HUES64 (cell line): ENCODE data around the gene SMPDL3A. TPM values are rescaled to one million over a fixed set of nuclear protein-coding genes. Genes with fewer than 3 reads are reported as not detected.
"Not testable (repeated sequence)": the region's sequence is repeated elsewhere in the genome, so short reads cannot be mapped to it uniquely, and the experiment has no call there.

Source experiments
- H3K27ac ChIP-seq: 2 replicates; pipeline ENCODE4 v1.7.0; 2013; ENCODE audit warnings: low read depth, low read length, inconsistent platforms
- H3K27me3 ChIP-seq: 2 replicates; pipeline ENCODE4 v1.6.1; 2013; ENCODE audit warnings: mild to moderate bottlenecking, low read length; ENCODE audit not compliant: insufficient read depth
- H3K36me3 ChIP-seq: 2 replicates; pipeline ENCODE4 v1.6.1; 2013; ENCODE audit warnings: mild to moderate bottlenecking, low read length; ENCODE audit not compliant: insufficient read depth
- H3K4me1 ChIP-seq: 2 replicates; pipeline ENCODE4 v1.6.1; 2013; ENCODE audit warnings: mild to moderate bottlenecking, low read length, moderate library complexity; ENCODE audit not compliant: insufficient read depth
- H3K4me3 ChIP-seq: 2 replicates; pipeline ENCODE4 v1.5.1; 2013; ENCODE audit warnings: mild to moderate bottlenecking, low read length, moderate library complexity
- H3K9ac ChIP-seq: 2 replicates; pipeline ENCODE4 v1.6.1; 2013; ENCODE audit warnings: mild to moderate bottlenecking, low read depth, low read length
- H3K9me3 ChIP-seq: 2 replicates; pipeline ENCODE4 v1.6.1; 2013; ENCODE audit warnings: low read depth, low read length; ENCODE audit not compliant: insufficient read depth
- WGBS: fragments of 150-250, 120-280 bp; methylation state at CpG from one replicate; pipeline ENCODE4 v1.1.7; 2013; ENCODE audit warnings: missing lambda C conversion rate; 5-methylcytosine and 5-hydroxymethylcytosine counted together
- polyA plus RNA-seq, 2 experiments: library from polyadenylated mRNA; stranded (reverse); fragments of 50-300 nt; gene quantifications; one replicate each; pipeline ENCODE4 v1.2.3, GENCODE V29; 2013

SMPDL3A gene
- 2.3 TPM for polyA plus RNA-seq (2013, experiment 1 of 2)
- 3.6 TPM for polyA plus RNA-seq (2013, experiment 2 of 2)

GRCh38 chr6:122789182-122790027 lies at the start of gene SMPDL3A:
TSS of gene SMPDL3A (plus strand) at chr6:122789258. CDS start at chr6:122789347, 89 bp downstream.
- Histone ChIP-seq H3K4me3 (peak within 1 kb of the TSS; percentile 73), H3K9me3 (no peaks in the 10 kb centered on the region), H3K27ac (peak within 1 kb of the TSS; percentile 64; the same call in 1 of the 2 replicates), H3K4me1 (peaks cover 24% of the 10 kb centered on the region), H3K36me3 (no peaks in the 10 kb centered on the region), H3K27me3 (peaks cover 41% of the 10 kb centered on the region), H3K9ac (peak within 1 kb of the TSS; percentile 59)
- under 1% methylated on average over 71 of the region's 71 CpGs for WGBS

- H3K27me3 ChIP-seq = no peaks in the 10 kb centered on the region; the same call in 1 of the 2 replicates
- no peaks in the 10 kb centered on the region for H3K36me3 ChIP-seq
- WGBS = no CpG with 5 or more reads among the region's 2 CpGs
- H3K4me3 ChIP-seq = no peak overlapping the region
- H3K9ac ChIP-seq = no peak overlapping the region
- H3K27ac ChIP-seq = no peak overlapping the region
- H3K4me1 ChIP-seq = peaks cover 13% of the 10 kb centered on the region
- H3K9me3 ChIP-seq = peaks cover 4% of the 10 kb centered on the region; the same call in 1 of the 2 replicates
Measured at GRCh38 chr6:122740091-122740490, 49.0 kb upstream of the SMPDL3A start.

GRCh38 chr6:122740936-122741335 lies 48.1 kb upstream of the SMPDL3A start:
- no peak overlapping the region for H3K4me3 ChIP-seq
- no peaks in the 10 kb centered on the region; the same call in 1 of the 2 replicates for H3K27me3 ChIP-seq
- H3K36me3 ChIP-seq = no peaks in the 10 kb centered on the region
- peaks cover 5% of the 10 kb centered on the region; the same call in 1 of the 2 replicates for H3K4me1 ChIP-seq
- H3K9me3 ChIP-seq = peaks cover 4% of the 10 kb centered on the region; the same call in 1 of the 2 replicates
- no peak overlapping the region for H3K27ac ChIP-seq
- WGBS = 93% methylated on average over 2 of the region's 2 CpGs
- H3K9ac ChIP-seq = no peak overlapping the region

GRCh38 chr6:122744247-122744646 lies 44.8 kb upstream of the SMPDL3A start:
- not testable (repeated sequence) for H3K27me3 ChIP-seq, H3K36me3 ChIP-seq, H3K9me3 ChIP-seq, H3K4me1 ChIP-seq, H3K27ac ChIP-seq, H3K9ac ChIP-seq, H3K4me3 ChIP-seq
- WGBS = 52% methylated on average over 7 of the region's 8 CpGs

- H3K4me3 ChIP-seq, H3K4me1 ChIP-seq, H3K36me3 ChIP-seq, H3K27ac ChIP-seq, H3K27me3 ChIP-seq, H3K9ac ChIP-seq: not testable (repeated sequence)
- peaks cover 13% of the 10 kb centered on the region; the same call in 1 of the 2 replicates for H3K9me3 ChIP-seq
- WGBS = 97% methylated on average over 3 of the region's 3 CpGs
Measured at GRCh38 chr6:122744856-122745255, 44.2 kb upstream of the SMPDL3A start.

GRCh38 chr6:122746688-122747087 lies 42.4 kb upstream of the SMPDL3A start:
- H3K9me3 ChIP-seq = peaks cover 9% of the 10 kb centered on the region; the same call in 1 of the 2 replicates
- H3K4me3 ChIP-seq = no peak overlapping the region
- H3K27me3 ChIP-seq = no peaks in the 10 kb centered on the region; the same call in 1 of the 2 replicates
- no peaks in the 10 kb centered on the region for H3K36me3 ChIP-seq
- WGBS = 96% methylated on average over 9 of the region's 9 CpGs
- H3K9ac ChIP-seq = no peak overlapping the region
- no peak overlapping the region for H3K27ac ChIP-seq
- no peaks in the 10 kb centered on the region for H3K4me1 ChIP-seq

GRCh38 chr6:122747573-122747972 lies 41.5 kb upstream of the SMPDL3A start:
- Histone ChIP-seq H3K9me3 (peaks cover 9% of the 10 kb centered on the region; the same call in 1 of the 2 replicates), H3K9ac (no peak overlapping the region), H3K4me3 (no peak overlapping the region), H3K4me1 (peaks cover 2% of the 10 kb centered on the region; the same call in 1 of the 2 replicates), H3K27me3 (peaks cover 5% of the 10 kb centered on the region; the same call in 1 of the 2 replicates), H3K27ac (no peak overlapping the region), H3K36me3 (no peaks in the 10 kb centered on the region)
- 98% methylated on average over 10 of the region's 10 CpGs for WGBS

- H3K9ac ChIP-seq, H3K9me3 ChIP-seq, H3K27ac ChIP-seq, H3K36me3 ChIP-seq, H3K4me3 ChIP-seq: not testable (repeated sequence)
- peaks cover 11% of the 10 kb centered on the region; the same call in 1 of the 2 replicates for H3K4me1 ChIP-seq
- WGBS = 75% methylated on average over 4 of the region's 5 CpGs
- peaks cover 18% of the 10 kb centered on the region for H3K27me3 ChIP-seq
Measured at GRCh38 chr6:122748945-122749344, 40.1 kb upstream of the SMPDL3A start.

- H3K9ac ChIP-seq = no peak overlapping the region
- no peak overlapping the region for H3K27ac ChIP-seq
- 100% methylated on average over 3 of the region's 4 CpGs for WGBS
- H3K27me3 ChIP-seq = peaks cover 24% of the 10 kb centered on the region
- H3K4me3 ChIP-seq = no peak overlapping the region
- peaks cover 9% of the 10 kb centered on the region; the same call in 1 of the 2 replicates for H3K9me3 ChIP-seq
- H3K36me3 ChIP-seq = no peaks in the 10 kb centered on the region
- H3K4me1 ChIP-seq = peaks cover 11% of the 10 kb centered on the region; the same call in 1 of the 2 replicates
Measured at GRCh38 chr6:122749451-122750050, 39.5 kb upstream of the SMPDL3A start.

GRCh38 chr6:122751326-122751725 lies 37.7 kb upstream of the SMPDL3A start:
- Histone ChIP-seq H3K27ac (no peak overlapping the region), H3K9me3 (peaks cover 9% of the 10 kb centered on the region; the same call in 1 of the 2 replicates), H3K27me3 (peaks cover 32% of the 10 kb centered on the region), H3K9ac (no peak overlapping the region), H3K36me3 (no peaks in the 10 kb centered on the region), H3K4me1 (peaks cover 14% of the 10 kb centered on the region), H3K4me3 (no peak overlapping the region)
- WGBS = 74% methylated on average over 3 of the region's 3 CpGs

GRCh38 chr6:122752459-122752858 lies 36.6 kb upstream of the SMPDL3A start:
- Histone ChIP-seq H3K4me1 (peaks cover 15% of the 10 kb centered on the region), H3K36me3 (no peaks in the 10 kb centered on the region), H3K9me3 (peaks cover 9% of the 10 kb centered on the region; the same call in 1 of the 2 replicates), H3K27ac (no peak overlapping the region), H3K4me3 (no peak overlapping the region), H3K9ac (no peak overlapping the region), H3K27me3 (peaks cover 44% of the 10 kb centered on the region)
- 63% methylated on average over 1 of the region's 1 CpG for WGBS
